ENCODE measurements around the gene SULF2.
A peak's percentile ranks its signal among the peaks of the same experiment; 100 is the strongest.

The SULF2 gene

GRCh38 chr20:47664068-47664437 is 121.2 kb downstream of the SULF2 start:
- no peak for DNase-seq

- DNase-seq = peak; percentile 67
These were observed 121.8 kb downstream of the SULF2 start for GRCh38 chr20:47663354-47664067.

- no peak for DNase-seq
These were observed 122.6 kb downstream of the SULF2 start for GRCh38 chr20:47662483-47663353.

GRCh38 chr20:47661714-47662113 is 123.6 kb downstream of the SULF2 start:
- DNase-seq = no peak

GRCh38 chr20:47660983-47661700 is 124.1 kb downstream of the SULF2 start:
- no peak for DNase-seq

- no peak for DNase-seq
These were observed 124.7 kb downstream of the SULF2 start for GRCh38 chr20:47660602-47660905.

GRCh38 chr20:47659904-47660601 is 125.2 kb downstream of the SULF2 start:
- DNase-seq = no peak

- no peak for DNase-seq
These were observed 129.0 kb downstream of the SULF2 start for GRCh38 chr20:47656318-47656717.

GRCh38 chr20:47655635-47656034 is 129.6 kb downstream of the SULF2 start:
- no peak for DNase-seq

GRCh38 chr20:47654370-47654769 is 130.9 kb downstream of the SULF2 start:
- DNase-seq = no peak

- no peak for DNase-seq
These were observed 131.4 kb downstream of the SULF2 start for GRCh38 chr20:47653869-47654268.

- no peak for DNase-seq
These were observed 132.5 kb downstream of the SULF2 start for GRCh38 chr20:47652794-47653193.

GRCh38 chr20:47652301-47652700 is 133.0 kb downstream of the SULF2 start:
- DNase-seq = no peak

- no peak for DNase-seq
These were observed 136.3 kb downstream of the SULF2 start for GRCh38 chr20:47648943-47649342.

- DNase-seq = no peak
These were observed 137.3 kb downstream of the SULF2 start for GRCh38 chr20:47647994-47648393.

- no peak for DNase-seq
These were observed 139.6 kb downstream of the SULF2 start for GRCh38 chr20:47645632-47646031.

- DNase-seq = no peak
These were observed 142.7 kb downstream of the SULF2 start for GRCh38 chr20:47642624-47643023.

- no peak for DNase-seq
These were observed 143.2 kb downstream of the SULF2 start for GRCh38 chr20:47642118-47642517.

GRCh38 chr20:47638851-47639250 is 146.4 kb downstream of the SULF2 start:
- DNase-seq = no peak

GRCh38 chr20:47635256-47635655 is 150.0 kb downstream of the SULF2 start:
- no peak for DNase-seq

- DNase-seq = no peak
These were observed 154.2 kb downstream of the SULF2 start for GRCh38 chr20:47631078-47631477.

- DNase-seq = no peak
These were observed 155.4 kb downstream of the SULF2 start for GRCh38 chr20:47629907-47630306.

- DNase-seq = no peak
These were observed 157.7 kb downstream of the SULF2 start for GRCh38 chr20:47627540-47627939.

Measured in activated gamma-delta T cell treated with Interleukin-2 at 50 U/mL for 16 hours (primary cell).